ENCODE results near the gene ZFR. TPM values are rescaled to one million over a fixed set of nuclear protein-coding genes. Genes with fewer than 3 reads are reported as not detected.
"Not testable (repeated sequence)": the region's sequence is repeated elsewhere in the genome, so short reads cannot be mapped to it uniquely, and the experiment has no call there.

Gene ZFR
- total and polyA plus RNA-seq, 4 donors, result 40.4 to 64.9 (median 59.4) TPM

DNA sequence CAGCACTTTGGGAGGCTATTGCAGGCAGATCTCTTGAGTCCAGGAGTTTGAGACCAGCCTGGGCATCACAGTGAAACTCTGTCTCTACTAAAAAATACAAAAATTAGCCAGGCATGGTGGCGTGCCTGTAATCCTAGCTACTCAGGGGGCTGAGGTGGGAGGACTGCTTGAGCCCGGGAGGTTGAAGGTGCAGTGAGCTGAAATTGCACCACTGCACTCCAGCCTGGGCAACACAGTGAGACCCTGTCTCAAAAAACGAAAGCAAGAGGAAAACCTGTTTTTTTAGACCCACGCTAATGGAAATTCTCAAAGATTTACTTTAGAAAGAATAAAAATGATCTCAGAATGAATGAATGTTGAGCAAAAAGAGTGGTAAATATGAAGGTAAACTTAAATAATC is 13.7 kb downstream of the ZFR start:
- ATAC-seq (ENCODE audit: low FRiP score); H3K4me1 ChIP-seq (ENCODE audit: control insufficient read depth in 1 of 2, insufficient read depth in 2 of 2, low read length in 2 of 2); intact Hi-C loops (cut with DNase I); H3K27ac ChIP-seq (ENCODE audit: low read depth in 1 of 2, low read length in 2 of 2); H3K27me3 ChIP-seq (ENCODE audit: control insufficient read depth in 1 of 2, insufficient read depth in 2 of 2, low read length in 1 of 2); H3K9me3 ChIP-seq (ENCODE audit: control insufficient read depth, low read length); H3K36me3 ChIP-seq (ENCODE audit: control insufficient read depth in 1 of 2, insufficient read depth in 2 of 2, low read length in 1 of 2); H3K4me3 ChIP-seq (ENCODE audit: low read length in 2 of 2); DNase-seq: not testable (repeated sequence)
- WGBS, 2 donors, result 83 to 86% methylated on average over 4 of the region's 4 CpGs

DNA sequence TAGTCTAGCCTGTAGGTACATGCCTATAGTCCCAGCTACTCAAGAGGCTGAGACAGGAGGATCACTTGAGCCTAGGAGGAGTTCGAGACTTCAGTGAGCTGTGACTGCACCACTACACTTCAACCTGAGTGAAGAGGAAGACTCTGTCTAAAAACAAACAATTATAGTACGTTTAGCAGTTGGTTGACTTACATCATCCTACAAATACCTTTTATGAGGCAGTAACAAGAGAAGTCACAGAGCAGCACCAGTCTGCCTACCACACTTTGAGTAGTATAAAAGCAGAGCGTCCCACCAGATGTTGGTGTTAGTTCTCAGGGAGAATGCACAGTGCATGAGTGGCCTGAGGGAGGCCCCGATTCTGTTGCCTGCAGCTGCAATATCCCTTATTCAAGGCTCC is 16.1 kb downstream of the ZFR start:
- Histone ChIP-seq H3K4me1 (ENCODE audit: control insufficient read depth in 1 of 2, insufficient read depth in 2 of 2, low read length in 2 of 2) (peaks cover 0 to 2% of the 10 kb centered on the region in 2 donors), H3K27ac (ENCODE audit: low read depth in 1 of 2, low read length in 2 of 2) (no peak overlapping the region), H3K9me3 (ENCODE audit: control insufficient read depth, low read length) (peaks cover 4% of the 10 kb centered on the region), H3K4me3 (ENCODE audit: low read length in 2 of 2) (no peak overlapping the region), H3K36me3 (ENCODE audit: control insufficient read depth in 1 of 2, insufficient read depth in 2 of 2, low read length in 1 of 2) (peaks cover 0 to 2% of the 10 kb centered on the region in 2 donors), H3K27me3 (ENCODE audit: control insufficient read depth in 1 of 2, insufficient read depth in 2 of 2, low read length in 1 of 2) (no peaks in the 10 kb centered on the region)
- 79 to 81% methylated on average over 4 of the region's 4 CpGs for WGBS, 2 donors
- intact Hi-C loops (cut with DNase I), result no loop called here
- DNase-seq (no peak), ATAC-seq (ENCODE audit: low FRiP score) (no peak)

DNA sequence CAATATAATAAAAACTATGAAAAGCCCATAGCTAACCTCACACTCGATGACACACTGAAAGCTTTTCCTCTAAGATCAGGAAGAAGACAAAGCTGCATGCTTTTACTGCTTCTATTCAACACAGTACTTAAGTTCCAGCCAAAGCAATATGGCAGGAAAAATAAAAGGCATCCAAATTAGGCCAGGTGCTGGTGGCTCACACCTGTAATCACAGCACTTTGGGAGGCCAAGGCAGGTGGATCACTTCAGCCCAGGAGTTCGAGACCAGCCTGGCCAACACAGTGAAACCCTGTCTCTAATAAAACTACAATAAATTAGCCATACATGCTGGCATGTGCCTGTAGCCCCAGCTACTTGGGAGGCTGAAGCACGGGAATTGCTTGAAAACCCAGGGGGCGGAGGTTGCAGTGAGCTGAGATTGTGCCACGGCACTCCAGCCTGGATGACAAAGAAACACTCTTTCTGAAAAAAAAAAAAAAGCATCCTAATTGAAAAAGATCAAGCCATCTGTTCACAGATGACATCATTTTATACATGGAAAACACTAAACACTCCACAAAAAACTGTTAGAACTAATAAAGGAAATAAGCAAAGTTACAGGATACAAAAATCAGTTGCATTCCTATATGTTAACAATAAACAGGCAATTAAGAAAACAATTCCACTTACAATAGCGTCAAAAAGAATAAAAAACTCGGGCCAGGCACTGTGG is 17.9 kb downstream of the ZFR start:
- no peak overlapping the region for H3K27ac ChIP-seq (ENCODE audit: low read depth in 1 of 2, low read length in 2 of 2)
- no peak overlapping the region for H3K4me3 ChIP-seq (ENCODE audit: low read length in 2 of 2)
- WGBS, 2 donors, result 98% methylated on average over 7 of the region's 7 CpGs
- ATAC-seq (ENCODE audit: low FRiP score) (no peak), DNase-seq (no peak)
- peaks cover 4% of the 10 kb centered on the region for H3K9me3 ChIP-seq (ENCODE audit: control insufficient read depth, low read length)
- peaks cover 2 to 5% of the 10 kb centered on the region in 2 donors for H3K4me1 ChIP-seq (ENCODE audit: control insufficient read depth in 1 of 2, insufficient read depth in 2 of 2, low read length in 2 of 2)
- no peaks in the 10 kb centered on the region for H3K27me3 ChIP-seq (ENCODE audit: control insufficient read depth in 1 of 2, insufficient read depth in 2 of 2, low read length in 1 of 2)
- peaks cover 0 to 2% of the 10 kb centered on the region in 2 donors for H3K36me3 ChIP-seq (ENCODE audit: control insufficient read depth in 1 of 2, insufficient read depth in 2 of 2, low read length in 1 of 2)
- intact Hi-C loops (cut with DNase I), result no loop called here

DNA sequence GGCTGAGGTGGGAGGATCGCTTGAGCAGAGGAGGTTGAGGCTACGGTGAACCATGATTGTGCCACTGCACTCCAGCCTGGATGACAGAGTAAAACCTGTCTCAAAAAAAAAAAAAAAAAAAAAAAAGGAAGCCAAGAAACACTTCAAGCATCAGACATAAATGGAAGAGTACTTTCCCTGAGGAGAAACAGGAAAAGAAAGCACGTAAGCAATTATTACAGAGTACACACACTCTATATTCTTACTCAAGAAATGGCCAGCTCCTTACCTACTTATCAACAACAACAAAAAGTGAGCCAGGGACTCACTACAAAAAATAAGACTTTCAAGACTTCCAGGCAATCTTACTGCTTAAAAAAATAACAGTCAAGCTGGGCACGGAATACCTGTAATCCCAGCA is 21.8 kb downstream of the ZFR start:
- Histone ChIP-seq H3K36me3 (ENCODE audit: control insufficient read depth in 1 of 2, insufficient read depth in 2 of 2, low read length in 1 of 2) (peaks cover 0 to 4% of the 10 kb centered on the region in 2 donors), H3K27ac (ENCODE audit: low read depth in 1 of 2, low read length in 2 of 2) (peak overlapping the region in 1 of 2 donors; percentile 3), H3K4me1 (ENCODE audit: control insufficient read depth in 1 of 2, insufficient read depth in 2 of 2, low read length in 2 of 2) (peaks cover 2 to 5% of the 10 kb centered on the region in 2 donors), H3K4me3 (ENCODE audit: low read length in 2 of 2) (no peak overlapping the region), H3K27me3 (ENCODE audit: control insufficient read depth in 1 of 2, insufficient read depth in 2 of 2, low read length in 1 of 2) (no peaks in the 10 kb centered on the region), H3K9me3 (ENCODE audit: control insufficient read depth, low read length) (peaks cover 4% of the 10 kb centered on the region)
- 58 to 61% methylated on average over 4 of the region's 4 CpGs for WGBS, 2 donors
- ATAC-seq (ENCODE audit: low FRiP score), result no peak
- intact Hi-C loops (cut with DNase I), result no loop called here
- no peak for DNase-seq

DNA sequence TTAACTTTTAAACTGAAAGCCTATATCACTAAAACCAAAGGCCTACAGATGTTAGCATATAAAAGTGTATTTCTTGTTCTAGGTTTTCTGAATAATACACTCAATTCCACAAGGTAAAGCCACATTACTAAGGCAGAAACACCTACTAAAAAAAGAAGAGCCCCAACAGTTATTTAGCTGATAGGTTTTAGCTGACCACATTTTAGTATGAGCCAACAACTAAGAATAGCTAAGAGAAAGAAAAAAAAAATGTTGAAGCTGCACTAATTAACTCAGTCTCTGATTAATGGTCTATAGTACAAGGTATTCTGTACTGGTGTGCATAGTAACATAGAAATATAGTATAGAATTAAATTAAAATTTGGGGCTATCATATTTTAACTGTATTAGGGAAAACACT is 23.5 kb downstream of the ZFR start:
- intact Hi-C loops (cut with DNase I), result no loop called here
- H3K4me3 ChIP-seq (ENCODE audit: low read length in 2 of 2), result no peak overlapping the region
- H3K9me3 ChIP-seq (ENCODE audit: control insufficient read depth, low read length), result no peaks in the 10 kb centered on the region
- H3K36me3 ChIP-seq (ENCODE audit: control insufficient read depth in 1 of 2, insufficient read depth in 2 of 2, low read length in 1 of 2), result peaks cover 0 to 2% of the 10 kb centered on the region in 2 donors
- ATAC-seq (ENCODE audit: low FRiP score) (no peak), DNase-seq (no peak)
- H3K4me1 ChIP-seq (ENCODE audit: control insufficient read depth in 1 of 2, insufficient read depth in 2 of 2, low read length in 2 of 2), result peaks cover 2 to 5% of the 10 kb centered on the region in 2 donors
- H3K27me3 ChIP-seq (ENCODE audit: control insufficient read depth in 1 of 2, insufficient read depth in 2 of 2, low read length in 1 of 2), result no peaks in the 10 kb centered on the region
- H3K27ac ChIP-seq (ENCODE audit: low read depth in 1 of 2, low read length in 2 of 2), result no peak overlapping the region

DNA sequence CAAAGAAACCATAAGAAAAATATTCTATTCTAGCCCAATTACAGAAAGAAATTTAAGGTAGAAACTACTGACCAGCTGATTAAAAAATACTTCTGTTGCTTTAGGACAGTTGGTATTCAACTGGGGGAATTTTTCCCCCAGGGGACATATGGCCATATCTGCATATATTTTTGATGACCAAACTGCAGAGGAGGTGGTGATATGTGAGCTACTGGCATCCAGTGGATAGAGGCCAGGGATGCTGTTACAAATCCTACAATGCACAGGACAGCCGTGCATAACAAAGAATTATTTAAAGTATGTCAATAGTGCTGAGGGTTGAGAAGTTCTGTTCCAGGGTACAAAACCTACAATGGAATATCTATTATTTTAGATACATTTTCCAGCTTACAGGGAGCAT is 24.0 kb downstream of the ZFR start:
- H3K27ac ChIP-seq (ENCODE audit: low read depth in 1 of 2, low read length in 2 of 2), result no peak overlapping the region

DNA sequence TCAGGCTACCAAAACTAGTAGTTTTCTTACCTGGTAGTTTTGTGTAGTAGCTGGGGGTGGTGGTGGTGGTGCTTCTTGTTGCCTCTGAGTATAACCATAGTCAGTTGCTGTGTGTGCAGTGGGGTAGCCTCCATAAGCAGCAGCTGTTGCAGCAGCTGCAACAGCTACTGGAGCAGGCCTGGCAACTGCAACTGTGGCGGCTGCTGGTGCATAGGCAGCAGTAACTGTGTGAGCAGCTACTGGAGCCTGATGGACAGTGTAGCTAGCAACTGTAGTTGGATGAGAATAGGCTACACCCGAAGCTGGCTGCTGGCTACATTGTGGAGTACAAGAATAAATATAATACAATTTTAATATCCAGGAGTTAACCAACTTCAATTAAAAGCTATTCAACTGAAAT is 24.7 kb downstream of the ZFR start:
- ATAC-seq (ENCODE audit: low FRiP score), result peak; percentile 33
- intact Hi-C loops (cut with DNase I), result no loop called here
- Histone ChIP-seq H3K9me3 (ENCODE audit: control insufficient read depth, low read length) (no peaks in the 10 kb centered on the region), H3K4me1 (ENCODE audit: control insufficient read depth in 1 of 2, insufficient read depth in 2 of 2, low read length in 2 of 2) (peaks cover 2 to 5% of the 10 kb centered on the region in 2 donors), H3K36me3 (ENCODE audit: control insufficient read depth in 1 of 2, insufficient read depth in 2 of 2, low read length in 1 of 2) (peaks cover 0 to 4% of the 10 kb centered on the region in 2 donors), H3K27ac (ENCODE audit: low read depth in 1 of 2, low read length in 2 of 2) (no peak overlapping the region), H3K4me3 (ENCODE audit: low read length in 2 of 2) (no peak overlapping the region), H3K27me3 (ENCODE audit: control insufficient read depth in 1 of 2, insufficient read depth in 2 of 2, low read length in 1 of 2) (no peaks in the 10 kb centered on the region)
- 58 to 63% methylated on average over 2 of the region's 2 CpGs for WGBS, 2 donors
- DNase-seq, result no peak

More for the DNA sequence above, 24.0 kb downstream of the ZFR start:
- ATAC-seq (ENCODE audit: low FRiP score), result no peak
- Histone ChIP-seq H3K4me1 (ENCODE audit: control insufficient read depth in 1 of 2, insufficient read depth in 2 of 2, low read length in 2 of 2) (peaks cover 2 to 5% of the 10 kb centered on the region in 2 donors), H3K36me3 (ENCODE audit: control insufficient read depth in 1 of 2, insufficient read depth in 2 of 2, low read length in 1 of 2) (peaks cover 0 to 2% of the 10 kb centered on the region in 2 donors), H3K9me3 (ENCODE audit: control insufficient read depth, low read length) (no peaks in the 10 kb centered on the region), H3K27me3 (ENCODE audit: control insufficient read depth in 1 of 2, insufficient read depth in 2 of 2, low read length in 1 of 2) (no peaks in the 10 kb centered on the region), H3K4me3 (ENCODE audit: low read length in 2 of 2) (no peak overlapping the region)
- DNase-seq, result no peak
- intact Hi-C loops (cut with DNase I), result no loop called here
- WGBS, 2 donors, result 7 to 15% methylated on average over 1 of the region's 1 CpG

DNA sequence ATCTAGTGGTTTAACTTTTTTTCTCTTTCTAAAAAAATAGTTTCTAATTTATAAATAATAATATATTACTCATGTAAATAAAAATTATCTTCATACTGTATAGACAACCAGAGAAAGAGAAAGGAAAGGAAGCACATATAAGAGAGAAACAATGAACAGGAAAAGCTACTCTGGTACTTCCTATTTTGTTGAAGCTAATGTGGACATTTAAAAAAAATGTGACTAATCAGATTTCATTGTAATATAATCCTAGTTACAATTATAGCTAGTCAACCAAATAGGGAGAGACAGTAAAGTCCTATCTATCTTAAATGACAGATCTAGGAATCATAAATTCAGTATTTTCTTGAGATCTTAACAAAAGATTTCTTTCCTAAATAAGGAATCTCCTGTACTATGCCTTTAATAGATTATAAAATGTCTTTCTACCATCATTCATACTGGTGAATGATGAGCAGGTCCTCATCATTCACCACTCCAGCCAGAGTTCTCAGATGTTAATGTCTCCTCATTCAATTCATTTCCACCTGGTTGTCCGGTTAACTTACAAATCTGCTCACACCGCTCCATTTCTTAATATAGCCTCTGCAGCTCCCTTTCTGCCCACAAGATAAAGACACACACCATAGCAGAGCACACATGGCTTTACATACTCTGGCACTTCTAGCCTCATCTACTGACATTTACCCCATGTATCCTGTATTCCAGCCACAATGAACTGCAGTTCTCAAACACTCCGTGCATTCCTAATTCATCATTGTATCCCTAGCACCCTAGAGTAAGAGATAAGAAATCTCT is 30.9 kb downstream of the ZFR start:
- ATAC-seq (ENCODE audit: low FRiP score) (no peak), DNase-seq (no peak)
- no peak overlapping the region for H3K4me3 ChIP-seq (ENCODE audit: low read length in 2 of 2)
- H3K27ac ChIP-seq (ENCODE audit: low read depth in 1 of 2, low read length in 2 of 2), result no peak overlapping the region
- intact Hi-C loops (cut with DNase I), result no loop called here
- peaks cover 2 to 6% of the 10 kb centered on the region in 2 donors for H3K36me3 ChIP-seq (ENCODE audit: control insufficient read depth in 1 of 2, insufficient read depth in 2 of 2, low read length in 1 of 2)
- H3K4me1 ChIP-seq (ENCODE audit: control insufficient read depth in 1 of 2, insufficient read depth in 2 of 2, low read length in 2 of 2), result no peaks in the 10 kb centered on the region
- no peaks in the 10 kb centered on the region for H3K9me3 ChIP-seq (ENCODE audit: control insufficient read depth, low read length)
- 79 to 84% methylated on average over 3 of the region's 3 CpGs for WGBS, 2 donors
- H3K27me3 ChIP-seq (ENCODE audit: control insufficient read depth in 1 of 2, insufficient read depth in 2 of 2, low read length in 1 of 2), result no peaks in the 10 kb centered on the region

DNA sequence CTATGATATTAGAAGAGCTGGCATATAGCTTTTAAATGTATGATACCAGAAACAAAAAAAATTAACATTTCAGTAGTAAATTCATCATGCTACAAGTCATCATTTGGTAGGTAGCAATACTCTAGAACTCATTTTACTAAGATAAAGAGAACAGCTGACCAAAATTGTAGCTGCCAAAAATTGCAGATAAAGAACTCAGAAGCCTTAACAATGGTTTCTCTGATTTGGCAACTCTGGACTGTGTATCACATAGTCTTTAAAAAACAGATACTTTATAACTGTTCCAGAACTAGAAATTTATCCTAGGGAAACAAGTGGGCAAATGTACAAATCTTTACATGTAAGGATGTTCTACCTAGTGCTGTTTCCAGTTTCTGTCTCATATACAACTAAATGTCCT is 33.9 kb downstream of the ZFR start:
- ATAC-seq (ENCODE audit: low FRiP score) (no peak), DNase-seq (no peak)
- Histone ChIP-seq H3K36me3 (ENCODE audit: control insufficient read depth in 1 of 2, insufficient read depth in 2 of 2, low read length in 1 of 2) (peaks cover 2 to 6% of the 10 kb centered on the region in 2 donors), H3K4me3 (ENCODE audit: low read length in 2 of 2) (no peak overlapping the region), H3K27ac (ENCODE audit: low read depth in 1 of 2, low read length in 2 of 2) (no peak overlapping the region), H3K9me3 (ENCODE audit: control insufficient read depth, low read length) (no peaks in the 10 kb centered on the region), H3K27me3 (ENCODE audit: control insufficient read depth in 1 of 2, insufficient read depth in 2 of 2, low read length in 1 of 2) (no peaks in the 10 kb centered on the region), H3K4me1 (ENCODE audit: control insufficient read depth in 1 of 2, insufficient read depth in 2 of 2, low read length in 2 of 2) (no peaks in the 10 kb centered on the region)
- intact Hi-C loops (cut with DNase I), result no loop called here
